HEK293 (cell line): ENCODE measurements around the gene ADAMTS12.

Experiments used
- CTCF ChIA-PET: fragments of 350-600 bp; formaldehyde crosslinking; extraction: SDS; loops from one replicate; lab custom pipeline; 2021; ENCODE audit warnings: antibody characterized with exemption; lab: Yijun Ruan, JAX
- POLR2A ChIA-PET: fragments of 300-600 bp; formaldehyde crosslinking; extraction: SDS; loops from one replicate; lab custom pipeline; 2020; ENCODE audit warnings: antibody characterized with exemption, inconsistent platforms; lab: Yijun Ruan, JAX
- H3K27ac ChIP-seq: fragments of 200-500 bp; sonication (Bioruptor generic); 2 replicates; pipeline ENCODE4 v1.5.1; 2014; ENCODE audit warnings: low read depth, low read length, control low read depth, inconsistent platforms; ENCODE audit errors: extremely low read depth
- H3K36me3 ChIP-seq, 2 experiments: fragments of 200-500 bp in 1 of 2; sonication (Bioruptor generic) in 1 of 2; 1 replicate in 1 of 2; 2 replicates in 1 of 2; pipeline ENCODE4 v1.5.1; 2014 to 2017; ENCODE audit warnings: inconsistent platforms in 2 of 2, low read length in 2 of 2; ENCODE audit not compliant: control insufficient read depth in 2 of 2, insufficient read depth in 1 of 2
- H3K4me1 ChIP-seq: fragments of 200-500 bp; sonication (Bioruptor generic); 2 replicates; pipeline ENCODE4 v1.5.1; 2014; ENCODE audit warnings: mild to moderate bottlenecking, low read length, inconsistent platforms; ENCODE audit not compliant: control insufficient read depth, insufficient read depth
- H3K4me3 ChIP-seq: 2 replicates; pipeline ENCODE4 v1.5.1; 2011; ENCODE audit warnings: low read depth, mild to moderate bottlenecking, control low read depth, low read length, moderate library complexity
- H3K9me3 ChIP-seq: fragments of 200-500 bp; sonication (Bioruptor generic); 2 replicates; pipeline ENCODE4 v1.5.1; 2014; ENCODE audit warnings: low read depth, low read length, inconsistent platforms; ENCODE audit not compliant: control insufficient read depth, insufficient read depth
- AEBP2 ChIP-seq: fragments of 450-650 bp; formaldehyde crosslinking; IDR thresholded peaks from 2 replicates; pipeline ENCODE4 v1.5.1; 2016; ENCODE audit warnings: missing biosample characterization, missing genetic modification characterization, borderline replicate concordance
- BCL11A ChIP-seq: fragments of 450-650 bp; formaldehyde crosslinking; IDR thresholded peaks from 2 replicates; pipeline ENCODE4 v1.5.1; 2016; ENCODE audit warnings: low read depth, missing biosample characterization, missing genetic modification characterization
- FEZF1 ChIP-seq: fragments of 450-650 bp; formaldehyde crosslinking; IDR thresholded peaks from 2 replicates; pipeline ENCODE4 v1.5.1; 2016; ENCODE audit warnings: missing biosample characterization, missing genetic modification characterization
- HIC1 ChIP-seq: fragments of 450-650 bp; formaldehyde crosslinking; IDR thresholded peaks from 2 replicates; pipeline ENCODE4 v1.5.1; 2016; ENCODE audit warnings: missing biosample characterization, missing genetic modification characterization
- KLF16 ChIP-seq: fragments of 450-650 bp; formaldehyde crosslinking; IDR thresholded peaks from 2 replicates; pipeline ENCODE4 v1.5.1; 2017; ENCODE audit warnings: missing biosample characterization, missing genetic modification characterization
- KLF7 ChIP-seq: fragments of 450-650 bp; formaldehyde crosslinking; IDR thresholded peaks from 2 replicates; pipeline ENCODE4 v1.5.1; 2016; ENCODE audit warnings: missing biosample characterization, missing genetic modification characterization, borderline replicate concordance
- MEIS1 ChIP-seq: sonication (generic); formaldehyde crosslinking; IDR thresholded peaks from 2 replicates; pipeline ENCODE4 v1.8.1; 2022; ENCODE audit warnings: missing genetic modification reagents, mild to moderate bottlenecking, borderline replicate concordance
- MZF1 ChIP-seq: fragments of 450-650 bp; formaldehyde crosslinking; IDR thresholded peaks from 2 replicates; pipeline ENCODE4 v1.5.1; 2017; ENCODE audit warnings: missing biosample characterization, missing genetic modification characterization, borderline replicate concordance
- SCRT2 ChIP-seq: fragments of 450-650 bp; formaldehyde crosslinking; IDR thresholded peaks from 2 replicates; pipeline ENCODE4 v1.5.1; 2016; ENCODE audit warnings: missing biosample characterization, missing genetic modification characterization
- SETDB1 ChIP-seq: IDR thresholded peaks from one replicate; pipeline ENCODE4 v1.6.1; 2017; ENCODE audit warnings: mild to moderate bottlenecking, low read length, moderate library complexity, mixed read lengths; ENCODE audit not compliant: insufficient read length
- SP3 ChIP-seq: fragments of 450-650 bp; formaldehyde crosslinking; IDR thresholded peaks from 2 replicates; pipeline ENCODE4 v1.5.1; 2016; ENCODE audit warnings: missing biosample characterization, missing genetic modification characterization
- TCF7L2 ChIP-seq: IDR thresholded peaks from 2 replicates; pipeline ENCODE4 v1.6.1; 2011; ENCODE audit warnings: low read depth, mild to moderate bottlenecking, inconsistent platforms, low read length, moderate library complexity, borderline replicate concordance
- ZBTB1 ChIP-seq: fragments of 450-650 bp; formaldehyde crosslinking; IDR thresholded peaks from 2 replicates; pipeline ENCODE4 v1.5.1; 2016; ENCODE audit warnings: missing biosample characterization, missing genetic modification characterization
- ZBTB17 ChIP-seq: fragments of 450-650 bp; formaldehyde crosslinking; IDR thresholded peaks from 2 replicates; pipeline ENCODE4 v1.5.1; 2016; ENCODE audit warnings: missing biosample characterization, missing genetic modification characterization
- ZBTB8A ChIP-seq: fragments of 450-650 bp; formaldehyde crosslinking; IDR thresholded peaks from 2 replicates; pipeline ENCODE4 v1.5.1; 2016; ENCODE audit warnings: missing biosample characterization, missing genetic modification characterization
- ZFHX2 ChIP-seq: fragments of 450-650 bp; formaldehyde crosslinking; conservative IDR thresholded peaks from 2 replicates; pipeline ENCODE4 v1.5.1; 2016; ENCODE audit warnings: missing biosample characterization, missing genetic modification characterization
- ZNF121 ChIP-seq: fragments of 450-650 bp; formaldehyde crosslinking; IDR thresholded peaks from 2 replicates; pipeline ENCODE4 v1.5.1; 2016; ENCODE audit warnings: missing biosample characterization, missing genetic modification characterization
- ZNF214 ChIP-seq: fragments of 450-650 bp; formaldehyde crosslinking; IDR thresholded peaks from 2 replicates; pipeline ENCODE4 v1.5.1; 2017; ENCODE audit warnings: missing biosample characterization, mild to moderate bottlenecking, missing genetic modification characterization, borderline replicate concordance
- ZNF302 ChIP-seq: fragments of 450-650 bp; formaldehyde crosslinking; IDR thresholded peaks from 2 replicates; pipeline ENCODE4 v1.5.1; 2016; ENCODE audit warnings: missing biosample characterization, missing genetic modification characterization, low read depth
- ZNF311 ChIP-seq: fragments of 450-650 bp; formaldehyde crosslinking; IDR thresholded peaks from 2 replicates; pipeline ENCODE4 v1.5.1; 2017; ENCODE audit warnings: missing biosample characterization, missing genetic modification characterization, borderline replicate concordance
- ZNF354C ChIP-seq: fragments of 450-650 bp; formaldehyde crosslinking; IDR thresholded peaks from 2 replicates; pipeline ENCODE4 v1.5.1; 2016; ENCODE audit warnings: missing biosample characterization, missing genetic modification characterization, low read depth, borderline replicate concordance
- ZNF423 ChIP-seq: fragments of 450-650 bp; formaldehyde crosslinking; IDR thresholded peaks from 2 replicates; pipeline ENCODE4 v1.5.1; 2016; ENCODE audit warnings: missing biosample characterization, missing genetic modification characterization
- ZNF433 ChIP-seq: fragments of 450-650 bp; formaldehyde crosslinking; IDR thresholded peaks from 2 replicates; pipeline ENCODE4 v1.5.1; 2016; ENCODE audit warnings: missing biosample characterization, missing genetic modification characterization, low read depth
- ZNF48 ChIP-seq: fragments of 450-650 bp; formaldehyde crosslinking; IDR thresholded peaks from 2 replicates; pipeline ENCODE4 v1.5.1; 2016; ENCODE audit warnings: missing biosample characterization, missing genetic modification characterization
- ZNF501 ChIP-seq: fragments of 450-650 bp; formaldehyde crosslinking; IDR thresholded peaks from 2 replicates; pipeline ENCODE4 v1.5.1; 2016; ENCODE audit warnings: missing biosample characterization, missing genetic modification characterization
- ZNF513 ChIP-seq: fragments of 450-650 bp; IDR thresholded peaks from 2 replicates; pipeline ENCODE4 v1.5.1; 2018; ENCODE audit warnings: missing biosample characterization, missing genetic modification characterization
- ZNF514 ChIP-seq: fragments of 450-650 bp; formaldehyde crosslinking; IDR thresholded peaks from 2 replicates; pipeline ENCODE4 v1.5.1; 2016; ENCODE audit warnings: missing biosample characterization, missing genetic modification characterization
- ZNF555 ChIP-seq: fragments of 450-650 bp; formaldehyde crosslinking; conservative IDR thresholded peaks from 2 replicates; pipeline ENCODE4 v1.5.1; 2017; ENCODE audit warnings: missing biosample characterization, mild to moderate bottlenecking, missing genetic modification characterization, inconsistent platforms
- ZNF571 ChIP-seq: fragments of 450-650 bp; formaldehyde crosslinking; IDR thresholded peaks from 2 replicates; pipeline ENCODE4 v1.5.0; 2017; ENCODE audit warnings: missing biosample characterization, missing genetic modification characterization
- ZNF596 ChIP-seq: fragments of 450-650 bp; IDR thresholded peaks from 2 replicates; pipeline ENCODE4 v1.5.0; 2018; ENCODE audit warnings: missing biosample characterization, mild to moderate bottlenecking, missing genetic modification characterization, moderate library complexity
- ZNF645 ChIP-seq: fragments of 450-650 bp; formaldehyde crosslinking; IDR thresholded peaks from 2 replicates; pipeline ENCODE4; 2016; ENCODE audit warnings: missing biosample characterization, missing genetic modification characterization
- ZNF658 ChIP-seq: fragments of 450-650 bp; formaldehyde crosslinking; IDR thresholded peaks from 2 replicates; pipeline ENCODE4; 2016; ENCODE audit warnings: missing biosample characterization, missing genetic modification characterization
- ZNF768 ChIP-seq: fragments of 450-650 bp; formaldehyde crosslinking; IDR thresholded peaks from 2 replicates; pipeline ENCODE4 v1.5.1; 2018; ENCODE audit warnings: missing biosample characterization, mild to moderate bottlenecking, missing genetic modification characterization
- ZNF837 ChIP-seq: fragments of 450-650 bp; formaldehyde crosslinking; IDR thresholded peaks from 2 replicates; pipeline ENCODE4 v1.5.1; 2016; ENCODE audit warnings: missing biosample characterization, missing genetic modification characterization

Gene ADAMTS12

GRCh38 chr5:33817301-33817700 lies 74.5 kb downstream of the ADAMTS12 start:
- POLR2A ChIA-PET = no interaction called here
- no peak for TF ChIP-seq ZFHX2 (tag by site-specific recombination)
- TF ChIP-seq ZBTB17 (tag by site-specific recombination) = no peak
- TF ChIP-seq ZNF433 (tag by site-specific recombination) = no peak
- no peak for TF ChIP-seq HIC1 (tag by site-specific recombination)
- TF ChIP-seq ZBTB1 = no peak
- TF ChIP-seq SETDB1 = no peak
- TF ChIP-seq BCL11A (tag by site-specific recombination) = no peak
- no peak for TF ChIP-seq TCF7L2
- no peak for TF ChIP-seq KLF7
- TF ChIP-seq ZNF311 (tag by site-specific recombination) = no peak
- TF ChIP-seq ZNF423 (tag by site-specific recombination) = no peak
- TF ChIP-seq ZNF121 = no peak
- no peak for TF ChIP-seq KLF16 (tag by site-specific recombination)
- TF ChIP-seq ZNF501 (tag by site-specific recombination) = no peak
- no peak for TF ChIP-seq FEZF1 (tag by site-specific recombination)
- no peak for TF ChIP-seq SP3 (tag by site-specific recombination)
- TF ChIP-seq ZNF768 = no peak
- no peak for TF ChIP-seq AEBP2 (tag by site-specific recombination)
- no peak for TF ChIP-seq ZNF555 (tag by site-specific recombination)
- TF ChIP-seq, all 188 proteins: peak for 0
- no peaks in the 10 kb centered on the region for H3K4me1 ChIP-seq
- no peaks in the 10 kb centered on the region for H3K36me3 ChIP-seq
- no peak overlapping the region for H3K4me3 ChIP-seq
- CTCF ChIA-PET = no interaction called here
- no peak overlapping the region for H3K27ac ChIP-seq
- peaks cover 3% of the 10 kb centered on the region; the same call in 1 of the 2 replicates for H3K9me3 ChIP-seq

GRCh38 chr5:33816791-33817190 lies 75.0 kb downstream of the ADAMTS12 start:
- CTCF ChIA-PET = no interaction called here
- no peak overlapping the region for H3K27ac ChIP-seq
- H3K36me3 ChIP-seq = no peaks in the 10 kb centered on the region
- no peaks in the 10 kb centered on the region for H3K4me1 ChIP-seq
- peaks cover 3% of the 10 kb centered on the region; the same call in 1 of the 2 replicates for H3K9me3 ChIP-seq
- no peak overlapping the region for H3K4me3 ChIP-seq
- POLR2A ChIA-PET = no interaction called here
- TF ChIP-seq ZNF514 (tag by site-specific recombination) (no peak), ZNF48 (tag by site-specific recombination) (no peak), ZBTB8A (tag by site-specific recombination) (no peak), ZNF121 (no peak), MZF1 (no peak), ZNF354C (tag by site-specific recombination) (no peak), ZNF658 (tag by site-specific recombination) (no peak), ZNF571 (no peak), SCRT2 (no peak), ZNF513 (no peak), ZNF645 (tag by site-specific recombination) (no peak), ZNF214 (tag by site-specific recombination) (no peak), ZNF302 (tag by site-specific recombination) (no peak), MEIS1 (CRISPR knock-in tag) (no peak), ZNF837 (tag by site-specific recombination) (no peak), ZNF596 (tag by site-specific recombination) (no peak)
